ENCODE results near the gene DCTD. TPM values are rescaled to one million over a fixed set of nuclear protein-coding genes. Genes with fewer than 3 reads are reported as not detected.

DCTD gene
- total and polyA plus RNA-seq, 8 donors, result 28.0 to 65.2 (median 45.4) TPM

GRCh38 chr4:182871616-182872015 lies 45.6 kb downstream of the DCTD start:
- Histone ChIP-seq H3K27ac (no peak overlapping the region), H3K27me3 (no peaks in the 10 kb centered on the region), H3K4me1 (no peaks in the 10 kb centered on the region), H3K36me3 (no peaks in the 10 kb centered on the region), H3K4me3 (no peak overlapping the region), H3K9me3 (no peaks in the 10 kb centered on the region)
- no peak for ATAC-seq
- FAIRE-seq, result no peak
- 81 to 82% methylated on average over 9 of the region's 9 CpGs for WGBS, 2 donors
- peak in 1 of 6 donors; percentile 15 for DNase-seq
- TF ChIP-seq, protein P1, sequence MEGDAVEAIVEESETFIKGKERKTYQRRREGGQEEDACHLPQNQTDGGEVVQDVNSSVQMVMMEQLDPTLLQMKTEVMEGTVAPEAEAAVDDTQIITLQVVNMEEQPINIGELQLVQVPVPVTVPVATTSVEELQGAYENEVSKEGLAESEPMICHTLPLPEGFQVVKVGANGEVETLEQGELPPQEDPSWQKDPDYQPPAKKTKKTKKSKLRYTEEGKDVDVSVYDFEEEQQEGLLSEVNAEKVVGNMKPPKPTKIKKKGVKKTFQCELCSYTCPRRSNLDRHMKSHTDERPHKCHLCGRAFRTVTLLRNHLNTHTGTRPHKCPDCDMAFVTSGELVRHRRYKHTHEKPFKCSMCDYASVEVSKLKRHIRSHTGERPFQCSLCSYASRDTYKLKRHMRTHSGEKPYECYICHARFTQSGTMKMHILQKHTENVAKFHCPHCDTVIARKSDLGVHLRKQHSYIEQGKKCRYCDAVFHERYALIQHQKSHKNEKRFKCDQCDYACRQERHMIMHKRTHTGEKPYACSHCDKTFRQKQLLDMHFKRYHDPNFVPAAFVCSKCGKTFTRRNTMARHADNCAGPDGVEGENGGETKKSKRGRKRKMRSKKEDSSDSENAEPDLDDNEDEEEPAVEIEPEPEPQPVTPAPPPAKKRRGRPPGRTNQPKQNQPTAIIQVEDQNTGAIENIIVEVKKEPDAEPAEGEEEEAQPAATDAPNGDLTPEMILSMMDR (IDR thresholded peaks at IDR 0.05), result no peak
- intact Hi-C loops (cut with DNase I), result no loop called here

DNA sequence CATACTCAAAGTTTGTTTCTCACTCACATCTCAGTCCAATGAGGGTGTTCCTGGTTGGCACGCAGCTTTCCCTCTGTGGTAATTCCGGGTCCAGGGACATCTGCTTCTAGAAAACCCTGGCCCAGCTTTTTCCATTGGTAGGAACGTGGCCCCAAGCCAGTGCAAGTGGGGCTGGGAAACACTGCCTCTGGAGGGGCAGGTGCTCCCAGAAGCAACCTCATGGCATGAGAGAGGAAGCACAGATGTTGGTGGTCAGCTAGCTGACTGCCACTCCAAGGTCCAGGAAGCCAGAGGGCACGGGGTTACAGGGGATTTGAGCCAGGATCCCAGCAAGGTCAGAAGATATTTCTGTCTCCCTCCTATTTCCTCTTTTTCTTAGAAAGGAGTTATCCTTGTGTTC lies 47.5 kb downstream of the DCTD start:
- TF ChIP-seq, protein P1 (IDR thresholded peaks at IDR 0.05), result no peak
- intact Hi-C loops (cut with DNase I), result no loop called here
- no peak for FAIRE-seq
- ATAC-seq, result no peak
- no peak overlapping the region for H3K27ac ChIP-seq
- no peaks in the 10 kb centered on the region for H3K9me3 ChIP-seq
- H3K27me3 ChIP-seq, result no peaks in the 10 kb centered on the region
- H3K4me1 ChIP-seq, result no peaks in the 10 kb centered on the region
- DNase-seq, result peak in 1 of 6 donors; percentile 11
- WGBS, 2 donors, result 62 to 74% methylated on average over 4 of the region's 4 CpGs
- no peak overlapping the region for H3K4me3 ChIP-seq
- H3K36me3 ChIP-seq, result no peaks in the 10 kb centered on the region

GRCh38 chr4:182866746-182867145 lies 50.4 kb downstream of the DCTD start:
- intact Hi-C loops (cut with DNase I), result no loop called here
- ATAC-seq, result no peak
- no peak overlapping the region for H3K4me3 ChIP-seq
- no peaks in the 10 kb centered on the region for H3K27me3 ChIP-seq
- WGBS, 2 donors, result 88 to 91% methylated on average over 5 of the region's 5 CpGs
- no peaks in the 10 kb centered on the region for H3K36me3 ChIP-seq
- FAIRE-seq, result no peak
- TF ChIP-seq, protein P1 (IDR thresholded peaks at IDR 0.05), result no peak
- no peak overlapping the region for H3K27ac ChIP-seq
- H3K9me3 ChIP-seq, result no peaks in the 10 kb centered on the region
- peak in 1 of 6 donors; percentile 23 for DNase-seq
- H3K4me1 ChIP-seq, result peaks cover 13 to 19% (median 16%) of the 10 kb centered on the region in 3 donors

DNA sequence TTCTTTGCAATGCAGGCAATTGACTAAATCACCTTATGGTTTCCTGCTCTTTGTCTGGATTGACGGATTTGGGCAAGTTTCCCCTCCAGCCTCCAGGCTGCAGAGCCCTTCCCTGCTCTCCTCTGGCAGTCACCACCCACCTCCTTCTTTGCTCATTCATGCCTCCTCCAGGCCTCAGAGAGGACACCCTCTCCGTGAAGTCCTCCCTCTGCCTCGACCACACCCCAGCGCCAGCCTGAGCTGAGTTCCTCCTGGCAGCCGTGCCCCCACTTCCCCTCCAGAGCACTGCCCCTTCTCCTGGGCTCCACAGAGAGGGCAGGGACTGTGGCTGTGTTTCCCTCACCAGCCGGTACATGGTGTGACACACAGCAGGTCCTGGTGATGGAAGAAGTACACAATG lies 53.7 kb downstream of the DCTD start:
- TF ChIP-seq, protein P1 (IDR thresholded peaks at IDR 0.05), result no peak
- H3K4me3 ChIP-seq, result no peak overlapping the region
- H3K27me3 ChIP-seq, result no peaks in the 10 kb centered on the region
- DNase-seq (peak in 1 of 6 donors; percentile 15), ATAC-seq (no peak), FAIRE-seq (no peak)
- H3K27ac ChIP-seq, result peak overlapping the region in 3 of 4 donors; percentile 66 to 85 (median 75)
- no peaks in the 10 kb centered on the region for H3K36me3 ChIP-seq
- H3K9me3 ChIP-seq, result no peaks in the 10 kb centered on the region
- intact Hi-C loops (cut with DNase I), result no loop called here
- H3K4me1 ChIP-seq, result peaks cover 13 to 20% (median 20%) of the 10 kb centered on the region in 3 donors
- WGBS, 2 donors, result 61 to 68% methylated on average over 6 of the region's 6 CpGs

GRCh38 chr4:182862921-182863320 lies 54.3 kb downstream of the DCTD start:
- Histone ChIP-seq H3K36me3 (no peaks in the 10 kb centered on the region), H3K4me3 (peak overlapping the region in 2 of 4 donors; percentile 15 to 27), H3K27me3 (no peaks in the 10 kb centered on the region), H3K27ac (peak overlapping the region; percentile 65 to 85 (median 70)), H3K9me3 (no peaks in the 10 kb centered on the region), H3K4me1 (peaks cover 13 to 20% (median 20%) of the 10 kb centered on the region in 3 donors)
- 15 to 17% methylated on average over 12 of the region's 12 CpGs for WGBS, 2 donors
- TF ChIP-seq, protein P1 (IDR thresholded peaks at IDR 0.05), result no peak
- peak; percentile 91 to 96 (median 92) for ATAC-seq
- peak; percentile 87 to 96 (median 93) for DNase-seq
- no peak for FAIRE-seq
- intact Hi-C loops (cut with DNase I), result no loop called here

All from pancreas (tissue), 10 donors.